Spleen (tissue), 11 donors: ENCODE results near the gene STAT3. TPM values are rescaled to one million over a fixed set of nuclear protein-coding genes. Genes with fewer than 3 reads are reported as not detected.

ENCODE experiments used
- DNase-seq: peaks from one replicate; pipeline ENCODE4 v3.0.0-alpha.2; 2020
- H3K27ac ChIP-seq, 8 donors: fragments of 200-600 bp; sonication (generic) in 7 of 8; 1 replicate in 4 of 8; 2 replicates in 4 of 8; pipeline versions ENCODE4 v1.5.0 to v1.8.0; 2016 to 2021; ENCODE audit warnings: inconsistent platforms in 4 of 8, mild to moderate bottlenecking in 4 of 8, moderate library complexity in 1 of 8
- H3K27me3 ChIP-seq, 7 donors: fragments of 200-600 bp; sonication (generic) in 6 of 7; replicated peaks in 1 of 7; 1 replicate in 4 of 7; 2 replicates in 3 of 7; pipeline versions ENCODE4 v1.5.0 to v1.8.0; 2016 to 2021; ENCODE audit warnings: inconsistent platforms in 3 of 7, mild to moderate bottlenecking in 1 of 7
- H3K36me3 ChIP-seq, 6 donors: fragments of 200-600 bp; sonication (generic) in 5 of 6; 1 replicate in 4 of 6; 2 replicates in 2 of 6; pipeline versions ENCODE4 v1.5.0 to v1.8.0; 2016 to 2021; ENCODE audit warnings: inconsistent platforms in 2 of 6
- H3K4me1 ChIP-seq, 6 donors: fragments of 200-600 bp; sonication (generic) in 5 of 6; 1 replicate in 3 of 6; 2 replicates in 3 of 6; pipeline versions ENCODE4 v1.5.0 to v1.8.0; 2016 to 2021; ENCODE audit warnings: inconsistent platforms in 3 of 6
- H3K4me3 ChIP-seq, 8 donors: fragments of 200-600 bp; sonication (generic) in 7 of 8; 1 replicate in 4 of 8; 2 replicates in 4 of 8; pipeline versions ENCODE4 v1.5.0 to v1.8.0; 2016 to 2021; ENCODE audit warnings: inconsistent platforms in 4 of 8, mild to moderate bottlenecking in 4 of 8, moderate library complexity in 2 of 8
- H3K9me3 ChIP-seq, 8 donors: fragments of 200-600 bp; sonication (generic) in 7 of 8; 1 replicate in 4 of 8; 2 replicates in 4 of 8; pipeline versions ENCODE4 v1.5.0 to v1.8.0; 2016 to 2021; ENCODE audit warnings: inconsistent platforms in 4 of 8
- CTCF ChIP-seq, 11 experiments: fragments of 200-600 bp in 7 of 11; fragments of 450-650 bp in 4 of 11; sonication (generic) in 4 of 11; IDR thresholded peaks in 8 of 11; conservative IDR thresholded peaks in 3 of 11; 1 replicate in 7 of 11; 2 replicates in 4 of 11; pipeline versions ENCODE4 v1.4.0 to v1.8.0; 2016 to 2021; ENCODE audit warnings: antibody characterized with exemption in 11 of 11, inconsistent platforms in 4 of 11, mild to moderate bottlenecking in 1 of 11
- POLR2A ChIP-seq, 3 donors: fragments of 450-650 bp; IDR thresholded peaks; one replicate each; pipeline ENCODE4 v1.5.1; 2017; ENCODE audit warnings: antibody characterized with exemption in 3 of 3, mild to moderate bottlenecking in 1 of 3
- POLR2AphosphoS5 ChIP-seq, 3 donors: sonication (generic); formaldehyde crosslinking; IDR thresholded peaks; one replicate each; pipeline ENCODE4 v1.5.1; 2017; ENCODE audit warnings: antibody characterized with exemption in 3 of 3
- WGBS, 5 donors: extraction: QIAGEN DNeasy Blood & Tissue Kit in 3 of 5; methylation state at CpG; one replicate each; pipeline versions ENCODE4 v1.1.5 to v1.1.7; 2013 to 2018; 5-methylcytosine and 5-hydroxymethylcytosine counted together
- intact Hi-C: fragments of 100-400 bp; cut with DNase I; formaldehyde crosslinking; loops from one replicate; pipeline ENCODE4 v1.15.0; 2023; ENCODE audit warnings: low total_unique reads
- polyA plus RNA-seq, 3 donors: library from polyadenylated mRNA; stranded (reverse); fragments of 200-250 nt; gene quantifications; one replicate each; pipeline ENCODE4 v1.2.1, GENCODE V29; 2013
- total RNA-seq, 7 donors: library from RNA; depleted of rRNA in 3 of 7; stranded (reverse); fragments of >200 nt in 3 of 7; fragmentation: NEBNext Ultra II Directional in 4 of 7; extraction: Animal tissue kit (Norgen Biotek cat#: 25700) in 4 of 7; gene quantifications; one replicate each; pipeline versions ENCODE4 v1.1.0 to v1.2.1, GENCODE V29; 2016 to 2021
- donor health status: healthy with polysubstance abuse.
- donor health status: DM: no; HTN: no; CAD: no; lungs with moderate emphysema.
- donor health status: DM: no; HTN: no; CAD: no.
- donor health status: Bipolar disorder and iron deficiency.
- donor health status: healthy.
- donor health status: DM: no; HTN: no; CAD: no.
- donor health status: DM: yes; HTN: yes; CAD: no.

Gene STAT3
- total and polyA plus RNA-seq, 10 donors: 18.3 to 326 (median 241) TPM

GRCh38 chr17:42288803-42289610 is 99.2 kb downstream of the STAT3 start:
- Histone ChIP-seq H3K27ac (peak overlapping the region; percentile 86 to 97 (median 92)), H3K4me1 (peaks cover 13 to 76% (median 45%) of the 10 kb centered on the region in 6 donors), H3K4me3 (peak overlapping the region; percentile 57 to 81 (median 69)), H3K27me3 (no peaks in the 10 kb centered on the region), H3K9me3 (no peaks in the 10 kb centered on the region), H3K36me3 (peaks cover 0 to 34% (median 11%) of the 10 kb centered on the region in 6 donors)
- TF ChIP-seq POLR2AphosphoS5 (IDR thresholded peaks at IDR 0.05) (peak in 2 of 3 donors; percentile 46 to 77), CTCF (IDR thresholded peaks at IDR 0.05 in 8 of 11, conservative IDR thresholded peaks at IDR 0.05 in 3 of 11) (no peak)
- 13 to 24% (median 20%) methylated on average over 9 to 44 of the region's 44 CpGs for WGBS, 5 donors
- intact Hi-C loops: no loop called here
- peak; percentile 91 for DNase-seq

- Histone ChIP-seq H3K27me3 (no peaks in the 10 kb centered on the region), H3K4me1 (peaks cover 13 to 79% (median 45%) of the 10 kb centered on the region in 6 donors), H3K9me3 (no peaks in the 10 kb centered on the region), H3K27ac (peak within 1 kb of the TSS; percentile 86 to 97 (median 92)), H3K4me3 (peak within 1 kb of the TSS; percentile 57 to 81 (median 69)), H3K36me3 (peaks cover 0 to 26% (median 8%) of the 10 kb centered on the region in 6 donors)
- intact Hi-C loops: no loop called here
- DNase-seq: peak; percentile 98
- 1 to 4% (median 2%) methylated on average over 36 to 88 of the region's 88 CpGs for WGBS, 5 donors
- TF ChIP-seq POLR2A (IDR thresholded peaks at IDR 0.05) (peak; percentile 8 to 74 (median 49)), POLR2AphosphoS5 (IDR thresholded peaks at IDR 0.05) (peak; percentile 94 to 96 (median 94)), CTCF (IDR thresholded peaks at IDR 0.05 in 8 of 11, conservative IDR thresholded peaks at IDR 0.05 in 3 of 11) (peak in 2 of 11 experiments; percentile 12 to 29)
These were observed 100.1 kb downstream of the STAT3 start, which contains the start of gene STAT5A for GRCh38 chr17:42287977-42288802. Gene STAT5A, plus strand, starts transcription at chr17:42288498. Its CDS starts 914 bp downstream, at chr17:42289412.

DNA sequence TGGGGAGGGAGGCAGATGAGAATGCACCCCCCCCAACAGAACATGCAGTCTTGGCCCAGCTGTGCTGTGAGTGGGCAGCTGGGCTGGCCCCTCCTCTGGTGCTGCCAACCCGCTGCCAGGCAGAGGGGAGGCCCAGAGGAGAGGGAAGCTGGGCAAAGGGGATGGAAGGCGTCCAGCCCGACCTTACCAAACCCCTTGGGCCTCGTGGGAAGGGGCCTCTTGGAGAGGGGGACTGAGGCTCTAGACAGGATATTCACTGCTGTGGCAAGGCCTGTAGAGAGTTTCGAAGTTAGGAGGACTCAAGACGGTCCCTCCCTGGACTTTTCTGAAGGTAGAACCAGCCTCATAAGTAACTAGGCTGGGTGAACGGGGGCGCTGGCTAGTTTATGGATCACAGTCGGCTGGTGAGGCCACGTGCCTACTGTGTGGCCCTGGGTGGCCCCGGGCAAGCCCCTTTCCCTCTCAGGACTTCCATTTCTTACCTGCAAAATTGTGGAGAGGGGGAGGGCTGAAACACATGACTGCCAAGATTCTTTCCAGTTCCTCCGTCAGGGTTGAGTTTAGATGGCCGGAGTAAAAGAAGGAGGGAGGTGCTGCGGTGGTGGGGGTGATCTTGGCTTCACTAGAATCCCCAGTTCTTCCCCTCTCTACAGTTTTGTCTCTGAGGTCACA is 100.8 kb downstream of the STAT3 start:
- peak; percentile 87 for DNase-seq
- 9 to 14% (median 13%) methylated on average over 11 to 14 of the region's 14 CpGs for WGBS, 5 donors
- Histone ChIP-seq H3K36me3 (peaks cover 0 to 18% (median 4%) of the 10 kb centered on the region in 6 donors), H3K27me3 (no peaks in the 10 kb centered on the region), H3K9me3 (no peaks in the 10 kb centered on the region), H3K27ac (peak overlapping the region; percentile 86 to 97 (median 92)), H3K4me3 (peak overlapping the region; percentile 57 to 81 (median 69)), H3K4me1 (peaks cover 13 to 85% (median 45%) of the 10 kb centered on the region in 6 donors)
- TF ChIP-seq POLR2AphosphoS5 (IDR thresholded peaks at IDR 0.05) (peak; percentile 61 to 64 (median 64)), CTCF (IDR thresholded peaks at IDR 0.05 in 8 of 11, conservative IDR thresholded peaks at IDR 0.05 in 3 of 11) (no peak), POLR2A (IDR thresholded peaks at IDR 0.05) (no peak)
- intact Hi-C loops: no loop called here
